HG03520 (cell line): ENCODE results near the gene HERC6.
"Not testable (repeated sequence)": the region's sequence is repeated elsewhere in the genome, so short reads cannot be mapped to it uniquely, and the experiment has no call there.

Experiments
- ATAC-seq: cut with Tn5 transposase; IDR thresholded peaks from one replicate; pipeline ENCODE4 v1.9.1; 2021; ENCODE audit warnings: mild to moderate bottlenecking, moderate library complexity; ENCODE audit not compliant: unreplicated experiment

HERC6 gene

DNA sequence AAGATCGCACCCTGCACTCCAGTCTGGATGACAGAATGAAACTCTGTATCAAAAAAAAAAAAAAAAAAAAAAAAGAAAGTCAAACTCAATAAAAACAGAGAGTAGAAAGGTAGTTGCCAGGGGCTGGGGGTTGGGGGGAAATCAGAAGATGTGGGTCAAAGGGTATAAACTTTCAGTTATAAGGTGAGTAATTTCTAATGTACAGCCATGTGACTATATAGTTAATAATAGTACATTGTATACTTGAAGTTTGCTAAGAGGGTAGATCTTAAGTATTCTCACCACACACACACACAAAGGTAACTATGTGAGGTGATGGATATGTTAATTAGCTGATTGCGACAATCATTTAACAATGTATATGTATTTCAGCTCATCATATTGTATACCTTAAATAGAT, 11.5 kb downstream of the HERC6 start:
- ATAC-seq: no peak

- no peak for ATAC-seq
Measured at GRCh38 chr4:88391703-88392102, 13.1 kb downstream of the HERC6 start.

GRCh38 chr4:88396681-88397080, 18.0 kb downstream of the HERC6 start:
- ATAC-seq: no peak

DNA sequence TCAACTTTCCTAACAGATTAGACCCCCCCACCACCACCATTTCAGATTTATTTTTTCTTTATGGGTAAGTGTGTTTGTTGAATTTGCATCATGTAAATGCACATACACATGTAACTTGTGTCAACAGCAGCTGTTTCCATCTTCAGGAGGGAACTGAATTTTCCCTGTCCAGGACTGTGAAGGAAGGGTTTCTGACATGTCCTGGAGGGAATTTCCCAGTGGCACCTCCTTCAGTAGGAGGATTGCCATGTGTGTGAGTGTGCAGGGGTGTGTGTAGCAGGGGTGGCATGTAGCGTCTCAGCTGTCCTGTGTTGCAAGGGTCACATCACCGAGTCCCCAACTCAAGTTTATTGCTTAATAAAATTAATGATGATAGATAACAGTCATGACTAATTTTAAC, 19.7 kb downstream of the HERC6 start:
- ATAC-seq: no peak

DNA sequence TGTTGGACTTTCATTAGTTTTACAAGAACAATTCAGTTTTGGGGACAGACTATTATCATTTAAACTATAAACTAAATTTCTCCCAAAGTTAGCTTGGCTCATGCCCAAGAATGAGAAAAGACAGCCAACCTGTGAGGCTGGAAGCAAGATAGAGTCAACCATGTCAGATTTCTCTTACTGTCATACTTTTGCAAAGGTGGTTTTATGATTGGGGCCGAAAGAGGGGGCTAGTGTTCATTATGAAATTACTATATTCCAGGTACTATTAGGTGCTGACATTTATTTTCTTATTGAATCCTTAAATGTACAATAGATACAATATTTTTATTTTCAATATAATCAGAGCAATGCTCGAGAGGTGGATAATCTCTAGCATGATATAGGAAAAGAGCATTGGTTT, 30.6 kb downstream of the HERC6 start:
- ATAC-seq: no peak

DNA sequence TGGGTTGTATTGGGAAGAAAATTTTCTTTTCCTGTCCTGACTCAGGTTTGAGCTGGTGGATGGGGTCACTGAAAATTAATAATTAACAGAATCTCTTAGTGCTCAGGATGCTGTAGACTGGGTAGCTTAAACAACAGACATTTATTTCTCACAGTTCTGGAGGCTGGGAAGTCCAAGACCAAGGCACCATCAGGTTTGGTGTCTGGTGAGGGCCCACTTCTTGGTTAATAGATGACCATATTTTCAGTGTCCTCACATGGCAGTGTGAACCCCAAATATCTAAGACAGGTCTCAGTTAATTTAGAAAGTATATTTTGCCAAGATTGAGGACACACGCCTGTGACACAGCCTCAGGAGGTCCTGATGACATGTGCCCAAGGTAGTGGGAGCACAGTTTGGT, 31.1 kb downstream of the HERC6 start:
- no peak for ATAC-seq

DNA sequence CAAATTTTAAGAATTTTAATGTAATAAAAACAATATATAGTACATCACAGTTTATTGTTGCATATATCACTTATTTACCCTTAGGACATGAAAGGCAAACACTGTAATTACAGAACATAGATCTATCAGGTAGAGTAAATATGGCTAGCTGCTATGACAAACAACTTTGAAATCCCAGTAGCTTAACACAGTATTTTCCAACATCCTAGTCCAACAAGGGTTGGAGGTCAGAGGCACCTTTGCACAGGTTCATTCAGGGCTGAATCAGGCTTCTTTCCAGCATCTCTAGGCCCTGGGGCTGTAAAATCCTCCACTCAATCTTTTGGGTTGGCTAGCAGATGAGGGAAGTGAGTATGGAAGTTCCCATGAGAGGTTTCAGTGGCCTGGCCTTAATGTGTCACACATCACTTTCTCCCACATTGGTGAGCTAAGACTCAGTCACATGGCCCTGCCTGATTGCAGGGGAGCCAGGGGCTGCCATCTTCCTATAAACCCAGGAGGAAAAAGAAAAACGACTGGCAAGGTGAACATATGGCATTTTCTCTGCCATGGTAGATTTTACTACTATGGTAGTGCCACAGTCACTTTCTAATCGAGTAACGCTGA, 32.9 kb downstream of the HERC6 start:
- ATAC-seq: no peak

GRCh38 chr4:88413801-88414200, 35.1 kb downstream of the HERC6 start:
- ATAC-seq: no peak

- no peak for ATAC-seq
Measured at GRCh38 chr4:88414755-88415154, 36.1 kb downstream of the HERC6 start.

DNA sequence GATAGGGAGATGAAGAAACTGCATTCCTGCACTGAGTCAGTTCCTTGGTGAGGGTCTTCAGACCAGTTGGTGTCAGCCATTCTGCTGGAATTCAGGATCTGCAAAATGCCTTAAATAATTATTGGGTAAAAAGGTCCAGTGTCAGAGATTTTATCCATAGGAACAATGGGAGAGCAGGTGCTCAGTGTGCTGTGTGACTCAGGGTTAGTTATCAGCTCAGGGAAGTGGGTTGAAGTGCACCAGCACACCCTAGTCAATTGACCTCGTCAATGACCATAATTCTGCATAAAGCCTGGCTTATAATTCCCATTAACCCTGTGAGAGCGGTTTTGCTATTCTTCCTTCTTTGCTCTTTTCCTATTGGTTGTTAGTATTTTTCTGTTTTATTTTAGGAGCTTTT, 37.3 kb downstream of the HERC6 start:
- ATAC-seq: no peak

GRCh38 chr4:88418411-88418810, 39.8 kb downstream of the HERC6 start:
- no peak for ATAC-seq

DNA sequence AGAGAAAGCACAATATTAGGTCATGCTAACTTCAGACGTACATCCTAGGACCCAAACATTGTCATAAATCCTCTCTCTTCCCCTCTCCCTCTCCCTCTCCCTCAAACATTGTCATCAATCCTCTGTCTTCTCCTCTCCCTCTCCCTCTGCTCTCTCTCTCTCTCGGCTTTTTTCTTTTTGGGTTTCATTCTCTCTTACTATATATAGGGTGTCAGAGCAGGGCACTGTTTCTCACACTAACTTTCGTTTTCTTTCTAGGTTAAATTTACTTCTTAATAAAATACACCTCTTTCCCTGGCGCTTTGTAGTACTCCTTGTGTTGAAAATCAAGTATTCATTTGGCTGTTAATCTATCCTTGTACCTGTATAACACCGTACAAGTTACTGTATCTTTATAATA, 41.2 kb downstream of the HERC6 start:
- no peak for ATAC-seq

DNA sequence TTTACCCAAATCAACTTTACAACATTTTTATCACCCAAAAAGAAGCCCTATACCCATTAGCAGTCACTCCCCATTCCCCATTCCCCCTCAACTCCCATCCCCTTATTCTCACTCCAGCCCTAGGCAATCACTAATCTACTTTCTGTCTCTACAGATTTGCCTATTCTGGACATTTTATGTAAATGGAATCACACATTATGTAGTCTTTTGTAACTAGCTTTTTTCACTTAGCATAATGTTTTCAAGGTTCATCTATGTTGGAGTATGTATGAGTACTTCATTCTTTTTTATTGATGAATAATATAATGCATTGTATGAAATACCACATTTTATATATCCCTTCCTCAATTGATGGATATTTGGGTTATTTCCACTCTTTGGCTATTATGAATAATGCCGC, 42.2 kb downstream of the HERC6 start:
- no peak for ATAC-seq

DNA sequence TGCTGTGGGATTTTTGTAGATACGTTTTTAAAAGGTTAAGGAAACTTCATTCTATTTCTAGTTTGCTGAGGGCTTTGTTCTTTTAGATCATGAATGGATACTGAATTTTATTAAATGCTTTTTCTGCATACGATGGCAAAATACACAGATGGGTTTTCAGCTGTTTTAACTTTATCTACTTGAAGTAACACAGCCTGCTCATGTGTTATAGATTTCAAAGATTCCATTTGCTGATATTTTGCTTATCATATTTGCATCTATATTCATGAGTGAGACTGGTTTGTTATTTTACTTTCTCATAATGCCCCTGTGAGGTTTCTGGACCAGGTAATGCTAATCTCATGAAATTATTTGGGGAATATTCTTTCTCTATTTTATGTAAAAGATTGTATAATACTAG, 43.8 kb downstream of the HERC6 start:
- no peak for ATAC-seq

- no peak for ATAC-seq
Measured at GRCh38 chr4:88429401-88429800, 50.7 kb downstream of the HERC6 start.

GRCh38 chr4:88435987-88436693, 57.5 kb downstream of the HERC6 start:
- ATAC-seq: no peak

GRCh38 chr4:88437873-88438272, 59.2 kb downstream of the HERC6 start:
- ATAC-seq: not testable (repeated sequence)

- ATAC-seq: no peak
Measured at GRCh38 chr4:88439161-88439760, 60.6 kb downstream of the HERC6 start.

DNA sequence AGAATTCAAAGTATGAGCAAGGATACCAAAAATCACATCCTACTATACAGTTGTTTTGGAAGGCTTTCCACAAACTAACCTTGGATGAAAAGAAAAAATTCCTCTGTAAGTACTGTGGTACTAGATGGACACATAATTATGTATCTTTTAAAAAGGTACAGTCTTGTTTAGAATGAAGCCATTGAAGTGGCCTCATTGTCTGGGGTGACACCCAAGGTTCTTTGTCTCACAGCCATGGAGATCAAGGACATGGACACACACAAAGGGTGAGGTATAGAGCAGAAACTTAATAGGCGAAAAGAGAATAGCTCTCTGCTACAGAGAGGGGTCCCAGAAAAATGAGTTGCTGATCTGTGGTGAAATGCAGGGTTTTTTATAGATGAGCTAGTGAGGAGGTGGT, 61.5 kb downstream of the HERC6 start:
- no peak for ATAC-seq

GRCh38 chr4:88441696-88442095, 63.0 kb downstream of the HERC6 start:
- ATAC-seq: no peak

DNA sequence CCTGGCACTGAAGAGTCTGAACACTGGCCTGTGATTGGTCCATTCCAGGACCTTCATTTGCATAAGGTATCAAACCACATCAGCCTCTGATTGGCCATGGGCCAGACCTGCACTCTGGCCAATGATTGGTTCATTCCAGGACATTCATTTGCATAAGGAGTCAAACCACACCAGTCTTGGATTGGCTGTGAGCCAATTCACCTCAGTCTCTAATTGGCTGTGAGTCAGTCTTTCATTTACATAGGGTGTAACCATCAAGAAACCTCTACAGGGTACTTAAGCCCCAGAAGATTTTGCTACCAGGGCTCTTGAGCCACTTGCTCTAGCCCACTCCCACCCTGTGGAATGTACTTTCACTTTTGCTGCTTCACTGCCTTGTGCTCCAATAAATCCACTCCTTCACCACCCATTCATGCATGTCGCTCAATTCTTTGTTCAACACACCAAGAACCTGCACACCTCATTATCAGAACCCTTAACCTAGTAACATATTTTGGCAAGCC, 64.1 kb downstream of the HERC6 start:
- no peak for ATAC-seq

GRCh38 chr4:88443486-88443885, 64.8 kb downstream of the HERC6 start:
- ATAC-seq: no peak
